Uterus (tissue), 4 donors: ENCODE results near the gene STARD3NL. TPM values are rescaled to one million over a fixed set of nuclear protein-coding genes. Genes with fewer than 3 reads are reported as not detected.

Source experiments
- DNase-seq, 2 donors: peaks; one replicate each; pipeline ENCODE4 v3.0.0-alpha.2; 2019 to 2020
- H3K27ac ChIP-seq, 2 donors: fragments of 200-600 bp; sonication (generic); 1 replicate in 1 of 2; 2 replicates in 1 of 2; pipeline ENCODE4 v1.5.1; 2016 to 2018
- H3K27me3 ChIP-seq, 2 donors: fragments of 200-600 bp; sonication (generic); one replicate each; pipeline ENCODE4 v1.5.1; 2018 to 2019; ENCODE audit warnings: control low read depth in 1 of 2
- H3K36me3 ChIP-seq, 2 donors: fragments of 200-600 bp; sonication (generic); one replicate each; pipeline ENCODE4 v1.5.1; 2019; ENCODE audit warnings: control low read depth in 1 of 2
- H3K4me1 ChIP-seq, 2 donors: fragments of 200-600 bp; sonication (generic); one replicate each; pipeline ENCODE4 v1.5.1; 2018 to 2019; ENCODE audit warnings: control low read depth in 1 of 2
- H3K4me3 ChIP-seq, 2 donors: fragments of 200-600 bp; sonication (generic); 1 replicate in 1 of 2; 2 replicates in 1 of 2; pipeline ENCODE4 v1.5.1; 2018 to 2019; ENCODE audit warnings: mild to moderate bottlenecking in 1 of 2
- H3K9me3 ChIP-seq, 2 donors: fragments of 200-600 bp; sonication (generic); one replicate each; pipeline ENCODE4 v1.5.1; 2019; ENCODE audit warnings: control low read depth in 1 of 2
- POLR2A ChIP-seq, 2 donors: fragments of 450-650 bp; IDR thresholded peaks; one replicate each; pipeline ENCODE4 v1.6.1; 2016; ENCODE audit warnings: antibody characterized with exemption in 2 of 2, mild to moderate bottlenecking in 1 of 2, moderate library complexity in 1 of 2
- intact Hi-C: fragments of 100-400 bp; cut with DNase I; formaldehyde crosslinking; loops from one replicate; pipeline ENCODE4 v1.15.1; 2023; ENCODE audit warnings: low total_unique reads
- total RNA-seq, 4 donors: library from RNA; depleted of rRNA in 3 of 4; stranded (reverse); fragments of >200 nt in 3 of 4; gene quantifications; one replicate each; pipeline versions ENCODE4 v1.1.0 to v1.2.4, GENCODE V29; 2014 to 2023
- TF ChIP-seq, protein P1 (sequence below), 4 experiments: fragments of 200-600 bp in 2 of 4; fragments of 450-650 bp in 2 of 4; sonication (generic) in 2 of 4; IDR thresholded peaks; one replicate each; pipeline ENCODE4 v1.5.1; 2016 to 2019; ENCODE audit warnings: antibody characterized with exemption in 4 of 4, mild to moderate bottlenecking in 2 of 4, moderate library complexity in 1 of 4
- donor health status: DM: yes; HTN: yes; CAD: no.

Gene STARD3NL, protein sequence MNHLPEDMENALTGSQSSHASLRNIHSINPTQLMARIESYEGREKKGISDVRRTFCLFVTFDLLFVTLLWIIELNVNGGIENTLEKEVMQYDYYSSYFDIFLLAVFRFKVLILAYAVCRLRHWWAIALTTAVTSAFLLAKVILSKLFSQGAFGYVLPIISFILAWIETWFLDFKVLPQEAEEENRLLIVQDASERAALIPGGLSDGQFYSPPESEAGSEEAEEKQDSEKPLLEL
- total RNA-seq, result 10 to 100 TPM; 36.9 to 95.6 (median 53.6) TPM

DNA sequence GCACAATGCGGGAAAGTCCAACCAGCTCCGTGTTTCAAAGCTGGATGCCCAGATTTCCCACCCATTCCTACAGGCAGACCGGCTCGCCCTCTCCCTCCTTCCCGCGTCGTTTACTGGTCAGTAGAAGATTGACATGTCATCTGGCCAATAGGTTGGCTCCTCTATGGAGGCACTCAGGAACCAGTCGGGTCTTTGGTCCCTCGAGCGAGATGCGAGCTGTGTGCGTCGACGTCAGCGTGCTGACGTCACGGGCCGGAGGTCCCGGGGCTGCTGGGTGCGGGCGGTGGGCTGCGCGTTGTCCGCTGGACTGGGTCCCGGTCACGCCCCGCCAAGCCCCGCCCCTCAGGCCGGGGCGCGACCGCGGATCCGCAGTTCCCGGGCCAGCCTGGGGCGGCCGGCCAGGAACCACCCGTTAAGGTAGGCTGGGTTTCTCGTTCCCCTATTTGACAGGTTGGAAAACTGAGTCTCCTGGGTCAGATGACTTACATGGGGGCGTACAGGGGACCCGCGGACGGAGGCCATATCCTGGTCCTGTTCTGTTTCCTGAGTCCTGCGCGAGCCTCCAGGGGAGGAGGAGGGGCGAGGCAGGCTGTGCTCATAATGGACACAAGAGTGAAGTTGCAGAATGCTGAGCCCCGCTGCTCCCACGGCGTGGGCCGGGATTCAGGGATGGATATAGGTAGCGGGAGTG is at the start of gene STARD3NL:
Gene STARD3NL (plus strand): TSS at position 242 of the 691 bp plus-strand sequence. CDS start 29,260 bp downstream, outside the sequence.
- Histone ChIP-seq H3K9me3 (no peaks in the 10 kb centered on the region), H3K27me3 (no peaks in the 10 kb centered on the region), H3K4me3 (peak within 1 kb of the TSS; percentile 80 to 95), H3K36me3 (no peaks in the 10 kb centered on the region), H3K4me1 (no peaks in the 10 kb centered on the region), H3K27ac (peak within 1 kb of the TSS; percentile 94 to 97)
- DNase-seq, result peak; percentile 95 to 100
- intact Hi-C loops, result no loop called here
- TF ChIP-seq, protein P1, sequence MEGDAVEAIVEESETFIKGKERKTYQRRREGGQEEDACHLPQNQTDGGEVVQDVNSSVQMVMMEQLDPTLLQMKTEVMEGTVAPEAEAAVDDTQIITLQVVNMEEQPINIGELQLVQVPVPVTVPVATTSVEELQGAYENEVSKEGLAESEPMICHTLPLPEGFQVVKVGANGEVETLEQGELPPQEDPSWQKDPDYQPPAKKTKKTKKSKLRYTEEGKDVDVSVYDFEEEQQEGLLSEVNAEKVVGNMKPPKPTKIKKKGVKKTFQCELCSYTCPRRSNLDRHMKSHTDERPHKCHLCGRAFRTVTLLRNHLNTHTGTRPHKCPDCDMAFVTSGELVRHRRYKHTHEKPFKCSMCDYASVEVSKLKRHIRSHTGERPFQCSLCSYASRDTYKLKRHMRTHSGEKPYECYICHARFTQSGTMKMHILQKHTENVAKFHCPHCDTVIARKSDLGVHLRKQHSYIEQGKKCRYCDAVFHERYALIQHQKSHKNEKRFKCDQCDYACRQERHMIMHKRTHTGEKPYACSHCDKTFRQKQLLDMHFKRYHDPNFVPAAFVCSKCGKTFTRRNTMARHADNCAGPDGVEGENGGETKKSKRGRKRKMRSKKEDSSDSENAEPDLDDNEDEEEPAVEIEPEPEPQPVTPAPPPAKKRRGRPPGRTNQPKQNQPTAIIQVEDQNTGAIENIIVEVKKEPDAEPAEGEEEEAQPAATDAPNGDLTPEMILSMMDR (IDR thresholded peaks at IDR 0.05), result peak in 2 of 4 experiments; percentile 2 to 42
- peak; percentile 12 to 78 for TF ChIP-seq POLR2A (IDR thresholded peaks at IDR 0.05)

DNA sequence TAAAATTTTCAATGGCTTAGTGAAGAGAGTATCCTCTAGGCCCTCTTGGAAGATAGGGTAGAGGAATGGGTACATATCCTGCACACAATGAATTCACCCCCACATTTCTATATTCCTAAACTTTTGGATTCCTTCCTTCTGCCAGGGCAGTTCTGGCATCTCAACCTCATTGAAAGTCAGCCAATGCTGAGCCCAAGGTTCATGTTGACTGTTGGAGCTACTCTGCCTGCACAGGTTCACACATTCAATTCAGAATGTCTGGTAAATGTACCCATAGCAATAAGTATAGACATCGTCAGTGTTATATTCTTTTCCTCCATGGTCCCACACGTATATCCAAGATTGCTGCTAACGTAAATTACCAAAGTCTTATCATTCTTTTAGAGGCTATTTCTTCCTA is 48.9 kb upstream of the STARD3NL start:
- intact Hi-C loops, result no loop called here
- no peaks in the 10 kb centered on the region for H3K4me1 ChIP-seq
- no peak for TF ChIP-seq POLR2A (IDR thresholded peaks at IDR 0.05)
- TF ChIP-seq, protein P1 (IDR thresholded peaks at IDR 0.05), result no peak

DNA sequence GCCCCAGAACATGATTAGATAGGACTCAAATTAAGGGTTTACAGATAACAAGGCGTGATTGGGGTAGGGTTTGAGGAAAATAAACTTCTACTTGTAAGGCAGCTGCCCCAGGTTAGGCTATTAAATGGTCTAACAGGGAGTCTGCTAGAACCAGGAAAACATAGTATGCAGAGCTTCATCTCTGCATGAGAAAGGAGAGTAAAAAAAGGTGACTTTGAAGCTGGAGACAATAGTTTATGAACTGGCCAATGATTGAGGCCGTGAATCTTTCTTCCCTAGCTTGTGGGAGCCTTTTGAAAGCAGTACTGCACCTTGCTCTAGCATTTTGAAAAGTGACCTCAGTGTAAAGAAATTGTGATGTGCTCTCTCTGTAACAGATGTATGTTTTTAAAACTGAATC is 48.5 kb upstream of the STARD3NL start:
- H3K4me3 ChIP-seq, result no peak overlapping the region
- H3K27me3 ChIP-seq, result no peaks in the 10 kb centered on the region
- no peaks in the 10 kb centered on the region for H3K36me3 ChIP-seq
- intact Hi-C loops, result no loop called here
- H3K27ac ChIP-seq, result no peak overlapping the region
- no peaks in the 10 kb centered on the region for H3K4me1 ChIP-seq
- TF ChIP-seq, protein P1 (IDR thresholded peaks at IDR 0.05), result no peak
- TF ChIP-seq POLR2A (IDR thresholded peaks at IDR 0.05), result no peak
- no peak for DNase-seq
- no peaks in the 10 kb centered on the region for H3K9me3 ChIP-seq

More for the DNA sequence above, 48.9 kb upstream of the STARD3NL start:
- no peaks in the 10 kb centered on the region for H3K9me3 ChIP-seq
- no peak overlapping the region for H3K27ac ChIP-seq
- H3K27me3 ChIP-seq, result no peaks in the 10 kb centered on the region
- no peaks in the 10 kb centered on the region for H3K36me3 ChIP-seq
- no peak for DNase-seq
- no peak overlapping the region for H3K4me3 ChIP-seq

DNA sequence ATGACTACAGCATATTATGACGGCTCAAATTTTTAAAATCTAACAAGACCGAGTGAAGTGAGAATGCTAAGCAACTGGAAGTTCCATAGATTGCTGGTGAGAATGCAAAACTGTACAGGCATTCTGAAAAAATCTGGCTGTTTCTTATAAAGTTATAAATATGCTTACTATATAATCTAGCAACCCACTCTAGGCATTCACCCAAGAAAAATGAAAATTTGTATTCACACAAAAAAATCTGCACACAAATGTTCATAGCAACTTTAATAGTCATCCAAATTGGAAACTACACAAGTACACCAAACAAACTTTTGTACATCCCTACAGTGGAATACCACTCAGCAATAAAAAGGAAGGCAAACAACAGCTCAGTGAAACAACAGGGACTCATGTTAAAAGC is 39.9 kb upstream of the STARD3NL start:
- intact Hi-C loops, result no loop called here

More for the DNA sequence above, 39.9 kb upstream of the STARD3NL start:
- H3K9me3 ChIP-seq, result no peaks in the 10 kb centered on the region
- H3K27ac ChIP-seq, result no peak overlapping the region
- H3K4me3 ChIP-seq, result no peak overlapping the region
- no peak for DNase-seq
- no peaks in the 10 kb centered on the region for H3K27me3 ChIP-seq
- no peaks in the 10 kb centered on the region for H3K4me1 ChIP-seq
- no peaks in the 10 kb centered on the region for H3K36me3 ChIP-seq
- TF ChIP-seq, protein P1 (IDR thresholded peaks at IDR 0.05), result no peak
- no peak for TF ChIP-seq POLR2A (IDR thresholded peaks at IDR 0.05)
